ENCODE data around the gene LGALSL.

- TF ChIP-seq CTCF (IDR thresholded peaks at IDR 0.05) (no peak), EP300 (IDR thresholded peaks at IDR 0.05) (no peak)
Observed at GRCh38 chr2:64461271-64462058, 7.5 kb downstream of the LGALSL start.
